PC-3 (cell line): ENCODE results near the gene TENM4. TPM values are rescaled to one million over a fixed set of nuclear protein-coding genes. Genes with fewer than 3 reads are reported as not detected.

ENCODE experiments used
- ATAC-seq: fragments of 200-7000 bp; cut with Tn5 transposase; 2 replicates; pipeline ENCODE4 v1.9.1; 2020; ENCODE audit warnings: mild to moderate bottlenecking, moderate library complexity
- BruUV-seq: library from RNA; stranded (reverse); fragments of 400-500 nt; replicated peaks from 2 replicates; lab custom pipeline; 2021; lab: Mats Ljungman, UMichigan
- CTCF ChIA-PET: fragments of 300-600 bp; sonication (Branson Sonifier 250); formaldehyde crosslinking; loops from one replicate; lab custom pipeline; 2022; ENCODE audit warnings: antibody characterized with exemption; lab: Charles Lee
- POLR2A ChIA-PET: fragments of 300-600 bp; sonication (Branson Sonifier 250); formaldehyde crosslinking; loops from one replicate; lab custom pipeline; 2022; ENCODE audit warnings: antibody characterized with exemption; ENCODE audit not compliant: unreplicated experiment; lab: Charles Lee
- DNase-seq: peaks from one replicate; pipeline ENCODE4 v3.0.0-alpha.2; 2015
- H2AFZ ChIP-seq: fragments of 300-600 bp; sonication (generic); 2 replicates; pipeline ENCODE4 v1.6.0; 2016; ENCODE audit warnings: antibody characterized with exemption, low read length
- H3F3A ChIP-seq: fragments of 300-600 bp; sonication (generic); one replicate; pipeline ENCODE4 v1.6.0; 2017; ENCODE audit warnings: antibody characterized with exemption, low read length, control low read depth, mild to moderate bottlenecking; ENCODE audit not compliant: unreplicated experiment
- H3K27ac ChIP-seq: fragments of 300-600 bp; sonication (generic); 2 replicates; pipeline ENCODE4 v1.5.1; 2016; ENCODE audit warnings: mild to moderate bottlenecking, low read length
- H3K27me3 ChIP-seq: fragments of 300-600 bp; sonication (generic); 2 replicates; pipeline ENCODE4 v1.6.1; 2016; ENCODE audit warnings: low read length, mixed read lengths
- H3K36me3 ChIP-seq: fragments of 300-600 bp; sonication (generic); 2 replicates; pipeline ENCODE4 v1.6.1; 2016; ENCODE audit warnings: low read depth, mixed run types, low read length, mixed read lengths
- H3K4me1 ChIP-seq: fragments of 300-600 bp; sonication (generic); 2 replicates; pipeline ENCODE4 v1.5.1; 2016; ENCODE audit warnings: low read length; ENCODE audit not compliant: insufficient read depth
- H3K4me2 ChIP-seq: fragments of 300-600 bp; sonication (generic); 2 replicates; pipeline ENCODE4 v1.6.0; 2016; ENCODE audit warnings: low read length
- H3K4me3 ChIP-seq: fragments of 300-600 bp; sonication (generic); 2 replicates; pipeline ENCODE4 v1.5.1; 2016; ENCODE audit warnings: mild to moderate bottlenecking, low read length, mixed read lengths
- H3K79me2 ChIP-seq: fragments of 300-600 bp; sonication (generic); 2 replicates; pipeline ENCODE4 v1.6.1; 2017; ENCODE audit warnings: low read length, mixed read lengths
- H3K9ac ChIP-seq: fragments of 300-600 bp; sonication (generic); 2 replicates; pipeline ENCODE4 v1.6.0; 2016; ENCODE audit warnings: mild to moderate bottlenecking, low read length
- H3K9me2 ChIP-seq: fragments of 300-600 bp; sonication (generic); replicated peaks from 2 replicates; pipeline ENCODE4 v1.6.1; 2016; ENCODE audit warnings: mixed run types, low read length, mixed read lengths
- H3K9me3 ChIP-seq: fragments of 300-600 bp; sonication (generic); 2 replicates; pipeline ENCODE4 v1.6.1; 2016; ENCODE audit warnings: low read length, mixed read lengths
- H4K20me1 ChIP-seq: fragments of 300-600 bp; sonication (generic); 2 replicates; pipeline ENCODE4 v1.6.1; 2016; ENCODE audit warnings: low read length, mixed read lengths
- EZH2 ChIP-seq: fragments of 300-600 bp; sonication (generic); IDR thresholded peaks from one replicate; pipeline ENCODE4 v1.6.1; 2017; ENCODE audit warnings: antibody characterized with exemption, mild to moderate bottlenecking, low read length; ENCODE audit not compliant: unreplicated experiment
- EZH2phosphoT487 ChIP-seq: fragments of 300-600 bp; sonication (generic); IDR thresholded peaks from 2 replicates; pipeline ENCODE4 v1.6.1; 2018; ENCODE audit warnings: mild to moderate bottlenecking, antibody characterized with exemption, low read length, borderline replicate concordance
- intact Hi-C: fragments of 100-400 bp; cut with micrococcal nuclease; formaldehyde crosslinking; loops from 2 replicates; pipeline ENCODE4 v1.9.0; 2023
- total RNA-seq: library from RNA; depleted of rRNA; stranded (reverse); fragments of >200 nt; gene quantifications from 2 replicates; pipeline ENCODE4 v1.2.3, GENCODE V29; 2014
- TF ChIP-seq, protein P1 (sequence below): fragments of 300-600 bp; sonication (generic); conservative IDR thresholded peaks from 2 replicates; pipeline ENCODE4 v1.5.1; 2017; ENCODE audit warnings: antibody characterized with exemption, low read depth, mild to moderate bottlenecking, low read length

The TENM4 gene
- total RNA-seq, 1 experiment from 2014 or later = 19.7 TPM

DNA sequence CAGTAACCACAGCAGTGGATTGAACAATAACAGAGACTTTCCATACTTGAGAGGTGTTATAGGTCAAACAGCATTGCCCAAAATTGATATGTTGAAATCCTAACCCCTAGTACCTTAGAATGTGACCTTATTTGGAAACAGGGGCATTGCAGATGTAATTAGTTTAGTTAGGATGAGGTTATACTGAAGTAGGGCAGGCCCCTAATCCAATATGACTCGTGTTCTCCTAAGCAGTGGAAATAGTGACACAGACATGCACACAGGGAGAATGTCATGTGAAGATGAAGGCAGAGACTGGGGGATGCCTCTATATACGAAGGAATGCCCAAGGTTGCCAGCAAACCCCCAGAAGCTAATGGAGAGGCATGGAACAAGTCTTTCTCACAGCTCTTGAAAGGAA lies 270.5 kb downstream of the TENM4 start:
- POLR2A ChIA-PET = no interaction called here
- ATAC-seq (no peak), DNase-seq (no peak)
- H3K9me3 ChIP-seq = no peaks in the 10 kb centered on the region
- H3K4me3 ChIP-seq = no peak overlapping the region
- intact Hi-C loops = no loop called here
- H3F3A ChIP-seq = no peaks in the 10 kb centered on the region
- no peak overlapping the region for H3K9ac ChIP-seq
- CTCF ChIA-PET = no interaction called here
- H3K27me3 ChIP-seq = peaks cover 35% of the 10 kb centered on the region
- no peaks in the 10 kb centered on the region for H3K79me2 ChIP-seq
- no peaks in the 10 kb centered on the region for H3K36me3 ChIP-seq
- no peak overlapping the region for H2AFZ ChIP-seq
- no peak overlapping the region for H3K4me2 ChIP-seq
- H4K20me1 ChIP-seq = no peaks in the 10 kb centered on the region
- H3K4me1 ChIP-seq = peaks cover 5% of the 10 kb centered on the region
- no TSS peak for BruUV-seq
- no peak overlapping the region for H3K27ac ChIP-seq
- no peaks in the 10 kb centered on the region for H3K9me2 ChIP-seq
- TF ChIP-seq EZH2 (no peak), EZH2phosphoT487 (no peak)
- TF ChIP-seq, protein P1, sequence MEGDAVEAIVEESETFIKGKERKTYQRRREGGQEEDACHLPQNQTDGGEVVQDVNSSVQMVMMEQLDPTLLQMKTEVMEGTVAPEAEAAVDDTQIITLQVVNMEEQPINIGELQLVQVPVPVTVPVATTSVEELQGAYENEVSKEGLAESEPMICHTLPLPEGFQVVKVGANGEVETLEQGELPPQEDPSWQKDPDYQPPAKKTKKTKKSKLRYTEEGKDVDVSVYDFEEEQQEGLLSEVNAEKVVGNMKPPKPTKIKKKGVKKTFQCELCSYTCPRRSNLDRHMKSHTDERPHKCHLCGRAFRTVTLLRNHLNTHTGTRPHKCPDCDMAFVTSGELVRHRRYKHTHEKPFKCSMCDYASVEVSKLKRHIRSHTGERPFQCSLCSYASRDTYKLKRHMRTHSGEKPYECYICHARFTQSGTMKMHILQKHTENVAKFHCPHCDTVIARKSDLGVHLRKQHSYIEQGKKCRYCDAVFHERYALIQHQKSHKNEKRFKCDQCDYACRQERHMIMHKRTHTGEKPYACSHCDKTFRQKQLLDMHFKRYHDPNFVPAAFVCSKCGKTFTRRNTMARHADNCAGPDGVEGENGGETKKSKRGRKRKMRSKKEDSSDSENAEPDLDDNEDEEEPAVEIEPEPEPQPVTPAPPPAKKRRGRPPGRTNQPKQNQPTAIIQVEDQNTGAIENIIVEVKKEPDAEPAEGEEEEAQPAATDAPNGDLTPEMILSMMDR = no peak

DNA sequence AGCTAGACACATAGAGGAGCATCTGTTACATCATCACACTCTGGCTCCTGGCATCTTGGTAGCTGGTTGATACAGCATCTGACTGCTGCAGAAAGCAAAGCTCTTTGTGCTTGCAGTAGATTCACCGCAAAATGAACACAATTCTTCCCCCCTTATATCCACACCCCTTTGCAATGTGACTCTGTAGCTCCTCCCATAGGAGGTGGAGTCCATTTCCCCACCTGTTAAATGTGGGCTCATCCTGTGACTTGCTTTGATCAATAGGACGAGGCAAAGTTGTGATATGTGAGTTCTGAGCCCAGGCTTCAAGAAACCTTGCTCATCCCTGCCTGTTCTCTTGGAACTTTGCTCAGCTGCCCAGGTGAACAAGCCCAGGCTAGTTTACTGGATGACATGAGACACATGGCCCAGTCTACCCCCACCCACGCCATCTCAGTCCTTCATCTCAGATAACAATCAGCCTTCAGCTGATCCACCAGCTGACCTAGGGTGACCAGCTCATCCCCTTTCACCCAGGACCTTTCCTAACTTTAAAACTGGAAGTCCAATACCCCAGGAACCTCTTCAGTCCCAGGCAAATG lies 272.2 kb downstream of the TENM4 start:
- Histone ChIP-seq H4K20me1 (no peaks in the 10 kb centered on the region), H3K4me2 (no peak overlapping the region), H3K9me2 (no peaks in the 10 kb centered on the region), H3K27me3 (peaks cover 24% of the 10 kb centered on the region), H3K79me2 (no peaks in the 10 kb centered on the region), H2AFZ (no peak overlapping the region), H3K27ac (no peak overlapping the region), H3K36me3 (no peaks in the 10 kb centered on the region), H3K4me3 (no peak overlapping the region), H3K9me3 (no peaks in the 10 kb centered on the region), H3K4me1 (peaks cover 5% of the 10 kb centered on the region), H3K9ac (no peak overlapping the region), H3F3A (no peaks in the 10 kb centered on the region)
- intact Hi-C loops = no loop called here
- TF ChIP-seq EZH2phosphoT487 (no peak), EZH2 (no peak)
- TF ChIP-seq, protein P1 = no peak
- no peak for ATAC-seq
- BruUV-seq = no TSS peak
- no peak for DNase-seq
- POLR2A ChIA-PET = no interaction called here
- CTCF ChIA-PET = no interaction called here

DNA sequence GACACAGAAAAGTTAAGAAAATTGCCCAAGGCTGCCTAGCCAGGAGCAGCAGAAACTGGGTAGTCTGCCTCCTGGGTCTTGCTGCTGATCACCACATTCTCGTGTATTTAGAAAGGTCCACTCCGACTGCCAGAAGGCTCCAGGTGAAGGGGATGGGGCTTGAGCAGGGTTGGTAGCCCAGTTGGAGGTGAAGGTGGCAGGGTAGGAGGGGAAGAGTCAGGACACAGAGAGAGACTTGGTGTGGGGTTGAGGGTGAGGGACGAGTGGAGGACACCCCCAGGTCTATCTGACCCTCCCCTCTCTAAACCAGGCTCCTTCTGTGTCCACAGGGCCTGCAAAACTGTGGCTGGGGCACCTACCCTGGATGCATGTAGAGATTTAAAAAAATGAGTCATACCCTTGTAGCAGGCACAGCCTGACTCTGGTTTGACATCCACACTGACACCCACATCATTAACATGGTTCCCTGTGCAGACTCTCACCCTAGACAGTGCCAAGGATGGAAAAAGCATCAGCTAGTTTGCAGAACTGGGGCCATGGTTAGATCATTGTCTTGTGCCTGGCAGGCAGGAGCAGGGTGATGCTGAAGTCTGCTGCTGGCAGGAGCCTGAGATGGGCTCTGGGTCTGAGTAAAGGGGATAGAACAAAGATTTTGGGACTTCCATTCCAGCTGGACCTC lies 273.2 kb downstream of the TENM4 start:
- no peak for DNase-seq
- Histone ChIP-seq H3K4me1 (peaks cover 5% of the 10 kb centered on the region), H3K79me2 (no peaks in the 10 kb centered on the region), H3K27me3 (peaks cover 15% of the 10 kb centered on the region), H3K4me3 (no peak overlapping the region), H3F3A (no peaks in the 10 kb centered on the region), H4K20me1 (no peaks in the 10 kb centered on the region), H3K9me3 (no peaks in the 10 kb centered on the region), H3K4me2 (no peak overlapping the region), H3K27ac (no peak overlapping the region), H3K36me3 (no peaks in the 10 kb centered on the region), H3K9me2 (no peaks in the 10 kb centered on the region), H2AFZ (no peak overlapping the region), H3K9ac (no peak overlapping the region)
- BruUV-seq = no TSS peak
- intact Hi-C loops = no loop called here
- POLR2A ChIA-PET = no interaction called here
- no peak for ATAC-seq
- CTCF ChIA-PET = no interaction called here
- TF ChIP-seq, protein P1 = no peak
- no peak for TF ChIP-seq EZH2phosphoT487
- no peak for TF ChIP-seq EZH2
